Measurements from ENCODE around the gene DCLK1. TPM values are rescaled to one million over a fixed set of nuclear protein-coding genes. Genes with fewer than 3 reads are reported as not detected.

The DCLK1 gene
- total RNA-seq, 1 donor from 2014 or later, result 2.2 TPM

- TF ChIP-seq, protein P1, sequence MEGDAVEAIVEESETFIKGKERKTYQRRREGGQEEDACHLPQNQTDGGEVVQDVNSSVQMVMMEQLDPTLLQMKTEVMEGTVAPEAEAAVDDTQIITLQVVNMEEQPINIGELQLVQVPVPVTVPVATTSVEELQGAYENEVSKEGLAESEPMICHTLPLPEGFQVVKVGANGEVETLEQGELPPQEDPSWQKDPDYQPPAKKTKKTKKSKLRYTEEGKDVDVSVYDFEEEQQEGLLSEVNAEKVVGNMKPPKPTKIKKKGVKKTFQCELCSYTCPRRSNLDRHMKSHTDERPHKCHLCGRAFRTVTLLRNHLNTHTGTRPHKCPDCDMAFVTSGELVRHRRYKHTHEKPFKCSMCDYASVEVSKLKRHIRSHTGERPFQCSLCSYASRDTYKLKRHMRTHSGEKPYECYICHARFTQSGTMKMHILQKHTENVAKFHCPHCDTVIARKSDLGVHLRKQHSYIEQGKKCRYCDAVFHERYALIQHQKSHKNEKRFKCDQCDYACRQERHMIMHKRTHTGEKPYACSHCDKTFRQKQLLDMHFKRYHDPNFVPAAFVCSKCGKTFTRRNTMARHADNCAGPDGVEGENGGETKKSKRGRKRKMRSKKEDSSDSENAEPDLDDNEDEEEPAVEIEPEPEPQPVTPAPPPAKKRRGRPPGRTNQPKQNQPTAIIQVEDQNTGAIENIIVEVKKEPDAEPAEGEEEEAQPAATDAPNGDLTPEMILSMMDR (conservative IDR thresholded peaks at IDR 0.05; ENCODE audit: low read depth, low read length), result no peak
- DNase-seq (ENCODE audit: low read depth), result no peak
- no peak overlapping the region for H3K4me3 ChIP-seq (ENCODE audit: low read depth, low read length)
These were observed 256.5 kb downstream of the DCLK1 start for GRCh38 chr13:35874704-35875103.

- TF ChIP-seq, protein P1 (conservative IDR thresholded peaks at IDR 0.05; ENCODE audit: low read depth, low read length), result no peak
- no peak for DNase-seq (ENCODE audit: low read depth)
- H3K4me3 ChIP-seq (ENCODE audit: low read depth, low read length), result no peak overlapping the region
These were observed 258.8 kb downstream of the DCLK1 start for GRCh38 chr13:35872369-35872768.

GRCh38 chr13:35871561-35871960 is 259.6 kb downstream of the DCLK1 start:
- no peak for DNase-seq (ENCODE audit: low read depth)
- no peak overlapping the region for H3K4me3 ChIP-seq (ENCODE audit: low read depth, low read length)
- TF ChIP-seq, protein P1 (conservative IDR thresholded peaks at IDR 0.05; ENCODE audit: low read depth, low read length), result no peak

DNA sequence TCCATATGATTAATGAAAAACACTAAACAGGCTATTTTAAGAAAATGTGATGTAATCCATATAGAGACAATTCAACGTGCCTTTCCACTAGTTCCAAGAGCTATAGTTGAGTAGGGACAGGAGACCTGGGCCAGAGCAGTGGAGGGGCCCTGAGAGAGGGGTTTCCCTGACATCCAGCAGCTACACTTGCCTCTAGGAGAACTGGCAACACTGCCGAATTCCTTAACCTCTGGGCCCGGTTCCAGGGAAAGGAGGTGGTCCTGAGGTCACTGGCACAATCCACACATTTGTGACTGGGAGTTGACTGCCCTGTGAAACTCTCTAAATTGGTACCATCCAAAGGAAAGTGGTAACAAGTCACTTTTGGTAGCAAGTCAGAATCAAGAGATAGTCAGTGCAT is 264.4 kb downstream of the DCLK1 start:
- DNase-seq (ENCODE audit: low read depth), result no peak
- TF ChIP-seq, protein P1 (conservative IDR thresholded peaks at IDR 0.05; ENCODE audit: low read depth, low read length), result no peak
- H3K4me3 ChIP-seq (ENCODE audit: low read depth, low read length), result no peak overlapping the region

- peak; percentile 62 for DNase-seq (ENCODE audit: low read depth)
- TF ChIP-seq, protein P1 (conservative IDR thresholded peaks at IDR 0.05; ENCODE audit: low read depth, low read length), result no peak
- H3K4me3 ChIP-seq (ENCODE audit: low read depth, low read length), result no peak overlapping the region
These were observed 265.6 kb downstream of the DCLK1 start for GRCh38 chr13:35865341-35866240.

DNA sequence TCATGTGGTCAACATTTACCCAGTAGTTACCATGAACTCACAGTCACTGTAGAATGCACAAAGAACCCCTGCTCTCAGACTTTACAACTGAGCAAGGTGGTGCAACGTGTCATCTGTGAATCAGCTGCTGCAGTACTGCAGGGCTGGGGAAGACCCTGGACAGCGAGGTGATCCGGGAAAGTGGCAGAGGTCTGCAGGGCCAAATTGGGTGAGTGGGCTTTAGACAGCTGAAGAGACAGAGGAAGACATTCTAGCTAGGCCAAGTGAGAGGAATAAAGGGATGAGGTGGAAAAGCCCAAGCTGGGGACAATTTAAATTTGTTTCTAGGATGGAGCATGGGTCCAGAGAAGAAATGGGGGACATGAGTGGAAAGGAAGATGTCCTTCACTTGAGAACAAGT is 270.5 kb downstream of the DCLK1 start:
- no peak overlapping the region for H3K4me3 ChIP-seq (ENCODE audit: low read depth, low read length)
- DNase-seq (ENCODE audit: low read depth), result no peak
- TF ChIP-seq, protein P1 (conservative IDR thresholded peaks at IDR 0.05; ENCODE audit: low read depth, low read length), result no peak

DNA sequence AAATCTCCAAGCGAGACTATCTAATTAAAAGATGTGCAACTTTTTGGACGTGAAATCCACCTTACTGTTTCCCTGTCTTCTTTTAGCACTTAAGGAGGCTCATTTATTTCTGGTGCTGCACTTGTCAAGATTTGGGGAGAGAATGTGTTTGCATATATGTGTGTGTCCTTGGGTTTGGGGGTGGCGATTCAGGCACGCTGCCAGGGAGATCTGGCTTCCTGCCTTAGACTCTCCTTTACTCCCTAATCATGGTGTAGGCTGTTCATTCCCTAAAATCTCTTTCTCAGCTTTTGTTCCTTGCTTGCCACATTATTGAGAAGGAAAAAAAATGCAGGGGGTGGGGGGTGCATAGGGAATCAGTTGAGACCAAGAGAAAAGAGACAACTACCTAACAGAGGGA is 271.2 kb downstream of the DCLK1 start:
- no peak for DNase-seq (ENCODE audit: low read depth)
- no peak overlapping the region for H3K4me3 ChIP-seq (ENCODE audit: low read depth, low read length)
- TF ChIP-seq, protein P1 (conservative IDR thresholded peaks at IDR 0.05; ENCODE audit: low read depth, low read length), result no peak
